ENCODE data around the gene PCBD1.
A peak's percentile ranks its signal among the peaks of the same experiment; 100 is the strongest.

DNA sequence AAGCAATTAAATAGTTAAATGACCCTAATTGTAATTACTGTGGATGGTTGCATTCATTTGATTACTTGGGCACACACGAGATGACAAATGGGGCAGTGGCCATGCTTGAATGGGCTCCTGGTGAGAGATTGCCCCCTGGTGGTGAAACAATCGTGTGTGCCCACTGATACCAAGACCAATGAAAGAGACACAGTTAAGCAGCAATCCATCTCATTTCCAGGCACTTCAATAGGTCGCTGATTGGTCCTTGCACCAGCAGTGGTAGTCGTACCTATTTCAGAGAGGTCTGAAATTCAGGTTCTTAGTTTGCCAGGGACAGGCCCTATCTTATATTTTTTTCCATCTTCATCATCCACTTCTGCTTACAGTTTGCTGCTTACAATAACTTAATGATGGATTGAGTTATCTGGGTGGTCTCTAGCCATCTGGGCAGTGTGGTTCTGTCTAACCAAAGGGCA lies 8.3 kb downstream of the PCBD1 start:
- TF ChIP-seq, protein P1, sequence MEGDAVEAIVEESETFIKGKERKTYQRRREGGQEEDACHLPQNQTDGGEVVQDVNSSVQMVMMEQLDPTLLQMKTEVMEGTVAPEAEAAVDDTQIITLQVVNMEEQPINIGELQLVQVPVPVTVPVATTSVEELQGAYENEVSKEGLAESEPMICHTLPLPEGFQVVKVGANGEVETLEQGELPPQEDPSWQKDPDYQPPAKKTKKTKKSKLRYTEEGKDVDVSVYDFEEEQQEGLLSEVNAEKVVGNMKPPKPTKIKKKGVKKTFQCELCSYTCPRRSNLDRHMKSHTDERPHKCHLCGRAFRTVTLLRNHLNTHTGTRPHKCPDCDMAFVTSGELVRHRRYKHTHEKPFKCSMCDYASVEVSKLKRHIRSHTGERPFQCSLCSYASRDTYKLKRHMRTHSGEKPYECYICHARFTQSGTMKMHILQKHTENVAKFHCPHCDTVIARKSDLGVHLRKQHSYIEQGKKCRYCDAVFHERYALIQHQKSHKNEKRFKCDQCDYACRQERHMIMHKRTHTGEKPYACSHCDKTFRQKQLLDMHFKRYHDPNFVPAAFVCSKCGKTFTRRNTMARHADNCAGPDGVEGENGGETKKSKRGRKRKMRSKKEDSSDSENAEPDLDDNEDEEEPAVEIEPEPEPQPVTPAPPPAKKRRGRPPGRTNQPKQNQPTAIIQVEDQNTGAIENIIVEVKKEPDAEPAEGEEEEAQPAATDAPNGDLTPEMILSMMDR (IDR thresholded peaks at IDR 0.05) = peak; percentile 92 to 96 (median 92)
- no peak for TF ChIP-seq POLR2A (IDR thresholded peaks at IDR 0.05)

Measured in testis (tissue), 2 donors.